Activated B cell treated with CpG ODN at 0.5 μM for 24 hours (primary cell): Measurements from ENCODE around the gene SPON1. TPM values are rescaled to one million over a fixed set of nuclear protein-coding genes. Genes with fewer than 3 reads are reported as not detected.

Experiments
- ATAC-seq: fragments of 200-7000 bp; cut with Tn5 transposase; one replicate; pipeline ENCODE4 v1.10.0; 2021; ENCODE audit warnings: low read depth, mild to moderate bottlenecking, moderate library complexity
- CTCF ChIA-PET: fragments of 350-600 bp; sonication (Branson Sonifier 250); formaldehyde crosslinking; loops from one replicate; lab custom pipeline; 2021; ENCODE audit warnings: antibody characterized with exemption; lab: Charles Lee
- POLR2A ChIA-PET: fragments of 350-600 bp; sonication (Branson Sonifier 250); formaldehyde crosslinking; loops from one replicate; lab custom pipeline; 2021; ENCODE audit warnings: antibody characterized with exemption; lab: Charles Lee
- DNase-seq: peaks from one replicate; pipeline ENCODE4 v3.0.0; 2022
- H3K27ac Mint-ChIP-seq: one replicate; pipeline ENCODE4 v1.8.0; 2020; ENCODE audit warnings: mixed read lengths
- H3K27me3 Mint-ChIP-seq: one replicate; pipeline ENCODE4 v1.8.0; 2021; ENCODE audit warnings: mixed read lengths
- H3K36me3 Mint-ChIP-seq: one replicate; pipeline ENCODE4 v1.8.0; 2021; ENCODE audit warnings: low read depth, mixed read lengths
- H3K4me1 Mint-ChIP-seq: one replicate; pipeline ENCODE4 v1.8.0; 2021; ENCODE audit warnings: mixed read lengths
- H3K4me3 Mint-ChIP-seq: one replicate; pipeline ENCODE4 v1.8.0; 2020; ENCODE audit warnings: mild to moderate bottlenecking, mixed read lengths
- H3K9me3 Mint-ChIP-seq: one replicate; pipeline ENCODE4 v1.8.0; 2020; ENCODE audit warnings: mixed read lengths
- CTCF ChIP-seq: fragments of 200-600 bp; IDR thresholded peaks from one replicate; pipeline ENCODE4 v1.8.0; 2022; ENCODE audit warnings: antibody characterized with exemption, mild to moderate bottlenecking
- intact Hi-C: fragments of 100-400 bp; cut with micrococcal nuclease; formaldehyde crosslinking; loops from one replicate; pipeline ENCODE4 v1.15.1; 2024
- total RNA-seq: library from RNA; stranded (reverse); gene quantifications from 2 replicates; pipeline ENCODE4 v1.2.3, GENCODE V29; 2022

The SPON1 gene
- total RNA-seq, 1 donor from 2014 or later, result not detected

- no peak overlapping the region for H3K27ac Mint-ChIP-seq
- ChIA-PET CTCF (no interaction called here), POLR2A (no interaction called here)
- no peak overlapping the region for H3K4me3 Mint-ChIP-seq
- intact Hi-C loops, result no loop called here
- no peaks in the 10 kb centered on the region for H3K9me3 Mint-ChIP-seq
- ATAC-seq (no peak), DNase-seq (no peak)
- no peak for TF ChIP-seq CTCF
- H3K4me1 Mint-ChIP-seq, result peaks cover 7% of the 10 kb centered on the region
- H3K36me3 Mint-ChIP-seq, result no peaks in the 10 kb centered on the region
- H3K27me3 Mint-ChIP-seq, result peaks cover 2% of the 10 kb centered on the region
These were observed 144.5 kb downstream of the SPON1 start for GRCh38 chr11:14107050-14107430.

- no peak overlapping the region for H3K27ac Mint-ChIP-seq
- H3K4me3 Mint-ChIP-seq, result no peak overlapping the region
- no peaks in the 10 kb centered on the region for H3K36me3 Mint-ChIP-seq
- CTCF ChIA-PET, result interaction anchor here (0.9 kb wide), 1 partner anchor 10 kb away, joined by 3 read pairs; no protein-coding TSS in a partner anchor
- no peak for TF ChIP-seq CTCF
- DNase-seq (no peak), ATAC-seq (no peak)
- no peaks in the 10 kb centered on the region for H3K9me3 Mint-ChIP-seq
- peaks cover 4% of the 10 kb centered on the region for H3K27me3 Mint-ChIP-seq
- POLR2A ChIA-PET, result no interaction called here
- H3K4me1 Mint-ChIP-seq, result peaks cover 7% of the 10 kb centered on the region
- intact Hi-C loops, result no loop called here
These were observed 147.2 kb downstream of the SPON1 start for GRCh38 chr11:14109742-14110141.

GRCh38 chr11:14110629-14111028 is 148.1 kb downstream of the SPON1 start:
- POLR2A ChIA-PET, result no interaction called here
- Mint-ChIP-seq H3K4me3 (no peak overlapping the region), H3K27me3 (peaks cover 4% of the 10 kb centered on the region), H3K4me1 (peaks cover under 1% of the 10 kb centered on the region), H3K9me3 (no peaks in the 10 kb centered on the region), H3K36me3 (no peaks in the 10 kb centered on the region), H3K27ac (no peak overlapping the region)
- intact Hi-C loops, result no loop called here
- DNase-seq, result no peak
- no peak for ATAC-seq
- CTCF ChIA-PET, result no interaction called here
- no peak for TF ChIP-seq CTCF

GRCh38 chr11:14111496-14111895 is 149.0 kb downstream of the SPON1 start:
- Mint-ChIP-seq H3K27ac (no peak overlapping the region), H3K4me3 (no peak overlapping the region), H3K27me3 (peaks cover 4% of the 10 kb centered on the region), H3K36me3 (no peaks in the 10 kb centered on the region), H3K9me3 (no peaks in the 10 kb centered on the region), H3K4me1 (no peaks in the 10 kb centered on the region)
- no peak for TF ChIP-seq CTCF
- intact Hi-C loops, result no loop called here
- ChIA-PET POLR2A (no interaction called here), CTCF (no interaction called here)
- no peak for DNase-seq
- no peak for ATAC-seq

GRCh38 chr11:14112721-14113120 is 150.2 kb downstream of the SPON1 start:
- Mint-ChIP-seq H3K9me3 (no peaks in the 10 kb centered on the region), H3K27me3 (peaks cover 4% of the 10 kb centered on the region), H3K4me3 (no peak overlapping the region), H3K36me3 (no peaks in the 10 kb centered on the region), H3K4me1 (no peaks in the 10 kb centered on the region), H3K27ac (no peak overlapping the region)
- POLR2A ChIA-PET, result no interaction called here
- intact Hi-C loops, result no loop called here
- no peak for ATAC-seq
- CTCF ChIA-PET, result no interaction called here
- no peak for DNase-seq
- TF ChIP-seq CTCF, result no peak
